KOPT-K1 (cell line): ENCODE data around the gene SEMA3D.

Experiments
- H3K27ac ChIP-seq: fragments of 200-600 bp; sonication (generic); 2 replicates; pipeline ENCODE4 v1.5.1; 2016; ENCODE audit warnings: antibody characterized with exemption, mild to moderate bottlenecking, low read depth, low read length; ENCODE audit not compliant: poor library complexity, severe bottlenecking
- H3K36me3 ChIP-seq: fragments of 200-600 bp; sonication (generic); 2 replicates; pipeline ENCODE4 v1.5.1; 2017; ENCODE audit warnings: antibody characterized with exemption, mild to moderate bottlenecking, low read length, moderate library complexity; ENCODE audit not compliant: insufficient read depth
- H3K9me3 ChIP-seq: fragments of 200-600 bp; sonication (generic); 2 replicates; pipeline ENCODE4 v1.5.1; 2017; ENCODE audit warnings: antibody characterized with exemption, low read length, mild to moderate bottlenecking; ENCODE audit not compliant: insufficient read depth, poor library complexity, severe bottlenecking

SEMA3D gene

GRCh38 chr7:85023066-85023712, 163.7 kb downstream of the SEMA3D start:
- Histone ChIP-seq H3K9me3 (no peaks in the 10 kb centered on the region), H3K36me3 (no peaks in the 10 kb centered on the region)

GRCh38 chr7:85022064-85022697, 164.7 kb downstream of the SEMA3D start:
- no peaks in the 10 kb centered on the region for H3K9me3 ChIP-seq
- H3K27ac ChIP-seq, result no peak overlapping the region
- no peaks in the 10 kb centered on the region for H3K36me3 ChIP-seq

More at GRCh38 chr7:85023066-85023712, 163.7 kb downstream of the SEMA3D start:
- H3K27ac ChIP-seq, result no peak overlapping the region

- Histone ChIP-seq H3K36me3 (no peaks in the 10 kb centered on the region), H3K27ac (no peak overlapping the region), H3K9me3 (no peaks in the 10 kb centered on the region)
Observed at GRCh38 chr7:85021101-85021704, 165.7 kb downstream of the SEMA3D start.

- Histone ChIP-seq H3K9me3 (no peaks in the 10 kb centered on the region), H3K27ac (no peak overlapping the region), H3K36me3 (no peaks in the 10 kb centered on the region)
Observed at GRCh38 chr7:85019778-85020177, 167.1 kb downstream of the SEMA3D start.

GRCh38 chr7:85019176-85019575, 167.7 kb downstream of the SEMA3D start:
- Histone ChIP-seq H3K9me3 (no peaks in the 10 kb centered on the region), H3K36me3 (no peaks in the 10 kb centered on the region), H3K27ac (no peak overlapping the region)

- H3K27ac ChIP-seq, result no peak overlapping the region
- no peaks in the 10 kb centered on the region for H3K36me3 ChIP-seq
- H3K9me3 ChIP-seq, result no peaks in the 10 kb centered on the region
Observed at GRCh38 chr7:85018498-85018897, 168.4 kb downstream of the SEMA3D start.

- Histone ChIP-seq H3K27ac (no peak overlapping the region), H3K9me3 (no peaks in the 10 kb centered on the region), H3K36me3 (no peaks in the 10 kb centered on the region)
Observed at GRCh38 chr7:85016286-85016685, 170.6 kb downstream of the SEMA3D start.

GRCh38 chr7:85014936-85015660, 171.8 kb downstream of the SEMA3D start:
- Histone ChIP-seq H3K27ac (no peak overlapping the region), H3K36me3 (no peaks in the 10 kb centered on the region), H3K9me3 (no peaks in the 10 kb centered on the region)

GRCh38 chr7:85011127-85011526, 175.7 kb downstream of the SEMA3D start:
- Histone ChIP-seq H3K27ac (no peak overlapping the region), H3K36me3 (no peaks in the 10 kb centered on the region), H3K9me3 (no peaks in the 10 kb centered on the region)

- no peaks in the 10 kb centered on the region for H3K9me3 ChIP-seq
- no peaks in the 10 kb centered on the region for H3K36me3 ChIP-seq
- H3K27ac ChIP-seq, result no peak overlapping the region
Observed at GRCh38 chr7:85010306-85010705, 176.6 kb downstream of the SEMA3D start.

- Histone ChIP-seq H3K36me3 (no peaks in the 10 kb centered on the region), H3K27ac (no peak overlapping the region), H3K9me3 (no peaks in the 10 kb centered on the region)
Observed at GRCh38 chr7:85006754-85007153, 180.1 kb downstream of the SEMA3D start.

GRCh38 chr7:85004402-85004801, 182.5 kb downstream of the SEMA3D start:
- Histone ChIP-seq H3K27ac (no peak overlapping the region), H3K9me3 (no peaks in the 10 kb centered on the region), H3K36me3 (no peaks in the 10 kb centered on the region)

GRCh38 chr7:85001495-85002345, 185.1 kb downstream of the SEMA3D start:
- H3K27ac ChIP-seq, result no peak overlapping the region
- H3K36me3 ChIP-seq, result no peaks in the 10 kb centered on the region
- no peaks in the 10 kb centered on the region for H3K9me3 ChIP-seq

- Histone ChIP-seq H3K27ac (no peak overlapping the region), H3K9me3 (no peaks in the 10 kb centered on the region)
Observed at GRCh38 chr7:85000735-85001350, 186.0 kb downstream of the SEMA3D start.

More at GRCh38 chr7:85000735-85001350, 186.0 kb downstream of the SEMA3D start:
- H3K36me3 ChIP-seq, result no peaks in the 10 kb centered on the region
